ENCODE measurements around the gene PSME4. TPM values are rescaled to one million over a fixed set of nuclear protein-coding genes. Genes with fewer than 3 reads are reported as not detected.

PSME4 gene
- total RNA-seq, 1 experiment from 2014 or later, result 87.4 TPM

DNA sequence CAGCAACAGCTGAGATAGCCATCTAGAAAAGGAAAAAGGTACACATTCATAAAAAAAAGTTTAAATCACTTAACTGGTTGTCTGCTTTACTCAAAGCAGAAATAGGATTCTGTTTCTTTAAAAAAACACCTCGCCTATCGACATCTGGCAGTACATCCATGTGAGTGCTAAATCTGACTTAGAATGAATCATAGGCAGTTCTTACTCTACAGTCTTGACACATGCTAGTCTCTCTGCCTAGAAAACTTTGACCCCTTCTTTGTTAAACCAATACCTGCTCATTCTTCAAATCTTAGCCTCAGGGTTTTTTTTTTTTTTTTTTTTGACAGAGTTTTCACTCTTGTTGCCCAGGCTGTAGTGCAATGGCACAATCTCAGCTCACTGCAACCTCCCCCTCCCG is 73.9 kb downstream of the PSME4 start:
- WGBS (ENCODE audit: extremely low coverage, insufficient read length, low lambda C conversion rate), result no CpG with 5 or more reads among the region's 3 CpGs
- H3K27ac Mint-ChIP-seq, result no peak overlapping the region
- H2BK120ac ChIP-seq (ENCODE audit: low read depth, low read length, poor library complexity, severe bottlenecking), result no peak overlapping the region

More for the DNA sequence above, 73.9 kb downstream of the PSME4 start:
- Histone ChIP-seq H3K18ac (ENCODE audit: insufficient read length, low read depth, low read length) (no peak overlapping the region), H2BK12ac (ENCODE audit: insufficient read length, low read depth, low read length) (no peak overlapping the region), H2BK20ac (ENCODE audit: low read depth, low read length, poor library complexity, severe bottlenecking) (no peak overlapping the region), H2BK5ac (ENCODE audit: insufficient read length, low read length) (no peak overlapping the region), H3T11ph (ENCODE audit: low read length) (no peak overlapping the region), H2BK15ac (ENCODE audit: low read depth, low read length) (no peak overlapping the region), H4K91ac (ENCODE audit: insufficient read length, low read depth, low read length) (no peak overlapping the region), H3K9ac (ENCODE audit: extremely low read depth, insufficient read length, low read length) (no peak overlapping the region), H3K27me3 (ENCODE audit: insufficient read depth, low read length) (no peaks in the 10 kb centered on the region), H3K56ac (ENCODE audit: insufficient read length, low read depth, low read length) (no peak overlapping the region), H2AFZ (ENCODE audit: low read length) (no peak overlapping the region), H3K27ac (ENCODE audit: insufficient read length, low read depth, low read length) (no peak overlapping the region), H3K23me2 (ENCODE audit: insufficient read length, low read depth, low read length, poor library complexity, severe bottlenecking) (no peaks in the 10 kb centered on the region), H3K4me2 (ENCODE audit: insufficient read depth, insufficient read length, low read length) (no peak overlapping the region), H3K23ac (ENCODE audit: insufficient read length, low read depth, low read length) (no peak overlapping the region), H3K79me2 (ENCODE audit: insufficient read depth, low read length) (no peaks in the 10 kb centered on the region), H4K8ac (replicated peaks; ENCODE audit: insufficient read length, low read depth, low read length) (no peak overlapping the region), H3K14ac (ENCODE audit: insufficient read depth, low read length) (no peak overlapping the region), H3K4me1 (ENCODE audit: insufficient read depth, low read length) (no peaks in the 10 kb centered on the region), H4K5ac (ENCODE audit: insufficient read length, low read depth, low read length) (no peak overlapping the region), H3K79me1 (ENCODE audit: insufficient read depth, low read depth, low read length, poor library complexity, severe bottlenecking) (no peaks in the 10 kb centered on the region), H3K4ac (ENCODE audit: low read depth, low read length) (no peak overlapping the region), H4K20me1 (ENCODE audit: control insufficient read depth, insufficient read depth, insufficient read length) (no peaks in the 10 kb centered on the region), H3K9me3 (ENCODE audit: control insufficient read depth, low read depth, low read length) (no peaks in the 10 kb centered on the region), H2AK5ac (ENCODE audit: insufficient read length, low read length) (no peak overlapping the region)
- Mint-ChIP-seq H3K27me3 (ENCODE audit: low read depth) (no peaks in the 10 kb centered on the region), H3K4me3 (no peak overlapping the region), H3K36me3 (ENCODE audit: insufficient read depth in 1 of 3, low read depth in 3 of 3) (peaks cover 33 to 79% (median 73%) of the 10 kb centered on the region in 3 experiments; a peak in 6 of 7 replicates), H3K9me3 (no peaks in the 10 kb centered on the region), H3K4me1 (no peaks in the 10 kb centered on the region)
- TF ChIP-seq, protein P1, sequence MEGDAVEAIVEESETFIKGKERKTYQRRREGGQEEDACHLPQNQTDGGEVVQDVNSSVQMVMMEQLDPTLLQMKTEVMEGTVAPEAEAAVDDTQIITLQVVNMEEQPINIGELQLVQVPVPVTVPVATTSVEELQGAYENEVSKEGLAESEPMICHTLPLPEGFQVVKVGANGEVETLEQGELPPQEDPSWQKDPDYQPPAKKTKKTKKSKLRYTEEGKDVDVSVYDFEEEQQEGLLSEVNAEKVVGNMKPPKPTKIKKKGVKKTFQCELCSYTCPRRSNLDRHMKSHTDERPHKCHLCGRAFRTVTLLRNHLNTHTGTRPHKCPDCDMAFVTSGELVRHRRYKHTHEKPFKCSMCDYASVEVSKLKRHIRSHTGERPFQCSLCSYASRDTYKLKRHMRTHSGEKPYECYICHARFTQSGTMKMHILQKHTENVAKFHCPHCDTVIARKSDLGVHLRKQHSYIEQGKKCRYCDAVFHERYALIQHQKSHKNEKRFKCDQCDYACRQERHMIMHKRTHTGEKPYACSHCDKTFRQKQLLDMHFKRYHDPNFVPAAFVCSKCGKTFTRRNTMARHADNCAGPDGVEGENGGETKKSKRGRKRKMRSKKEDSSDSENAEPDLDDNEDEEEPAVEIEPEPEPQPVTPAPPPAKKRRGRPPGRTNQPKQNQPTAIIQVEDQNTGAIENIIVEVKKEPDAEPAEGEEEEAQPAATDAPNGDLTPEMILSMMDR (conservative IDR thresholded peaks at IDR 0.05), result no peak
- DNase-seq, result no peak
